ENCODE data around the gene TMEM243.

Gene TMEM243

GRCh38 chr7:87159538-87159937, 60.0 kb downstream of the TMEM243 start:
- no peak for DNase-seq (ENCODE audit: low read depth in 2 of 2)

- DNase-seq (ENCODE audit: low read depth in 2 of 2) = no peak
Measured at GRCh38 chr7:87156709-87157108, 62.8 kb downstream of the TMEM243 start.

GRCh38 chr7:87155788-87156187, 63.7 kb downstream of the TMEM243 start:
- DNase-seq (ENCODE audit: low read depth in 2 of 2) = no peak

- no peak for DNase-seq (ENCODE audit: low read depth in 2 of 2)
Measured at GRCh38 chr7:87154569-87154968, 65.0 kb downstream of the TMEM243 start.

GRCh38 chr7:87154166-87154565, 65.4 kb downstream of the TMEM243 start:
- no peak for DNase-seq (ENCODE audit: low read depth in 2 of 2)

GRCh38 chr7:87152897-87153641, 66.5 kb downstream of the TMEM243 start:
- DNase-seq (ENCODE audit: low read depth in 2 of 2) = peak in 1 of 2 donors; percentile 9

- peak; percentile 68 to 75 for DNase-seq (ENCODE audit: low read depth in 2 of 2)
Measured at GRCh38 chr7:87152112-87152896, 67.2 kb downstream of the TMEM243 start, which contains the start of gene DMTF1. DMTF1 (plus strand) TSS chr7:87152453; CDS start chr7:87164942, 12,489 bp downstream.

- no peak for DNase-seq (ENCODE audit: low read depth in 2 of 2)
Measured at GRCh38 chr7:87151729-87152111, 67.8 kb downstream of the TMEM243 start.

- DNase-seq (ENCODE audit: low read depth in 2 of 2) = no peak
Measured at GRCh38 chr7:87151002-87151728, 68.4 kb downstream of the TMEM243 start.

GRCh38 chr7:87148332-87148955, 71.1 kb downstream of the TMEM243 start:
- no peak for DNase-seq (ENCODE audit: low read depth in 2 of 2)

GRCh38 chr7:87147500-87147899, 72.0 kb downstream of the TMEM243 start:
- no peak for DNase-seq (ENCODE audit: low read depth in 2 of 2)

GRCh38 chr7:87146740-87147386, 72.7 kb downstream of the TMEM243 start:
- no peak for DNase-seq (ENCODE audit: low read depth in 2 of 2)

All from stimulated activated CD8-positive, alpha-beta memory T cell treated with anti-CD3 and anti-CD28 coated beads, Interleukin-7, amount 100 ng/mL, for 1 hour (primary cell).